B cell (primary cell): ENCODE results near the gene ADGRV1. TPM values are rescaled to one million over a fixed set of nuclear protein-coding genes. Genes with fewer than 3 reads are reported as not detected.

Experiments used
- ATAC-seq: fragments of 200-7000 bp; cut with Tn5 transposase; one replicate; pipeline ENCODE4 v1.10.0; 2021; ENCODE audit warnings: low read depth, mild to moderate bottlenecking, moderate number of reproducible peaks, moderate library complexity
- CTCF ChIA-PET: fragments of 350-600 bp; sonication (Branson Sonifier 250); formaldehyde crosslinking; loops from one replicate; lab custom pipeline; 2021; ENCODE audit warnings: antibody characterized with exemption, inconsistent platforms; lab: Charles Lee
- POLR2A ChIA-PET: fragments of 350-600 bp; sonication (Branson Sonifier 250); formaldehyde crosslinking; loops from one replicate; lab custom pipeline; 2021; ENCODE audit warnings: antibody characterized with exemption; lab: Charles Lee
- DNase-seq: peaks from one replicate; pipeline ENCODE4 v3.0.0; 2013
- H2AFZ ChIP-seq: 2 replicates; pipeline ENCODE4 v1.6.1; 2012; ENCODE audit warnings: mild to moderate bottlenecking, low read depth, low read length; ENCODE audit not compliant: insufficient read depth, poor library complexity, severe bottlenecking
- H3K27ac ChIP-seq, 2 donors: 1 replicate in 1 of 2; 2 replicates in 1 of 2; pipeline ENCODE4 v1.5.1; 2012 to 2013; ENCODE audit warnings: low read length in 2 of 2, mild to moderate bottlenecking in 2 of 2, moderate library complexity in 1 of 2
- H3K27me3 ChIP-seq, 4 experiments: fragments of 200-600 bp in 1 of 4; sonication (generic) in 1 of 4; replicated peaks in 1 of 4; 1 replicate in 2 of 4; 2 replicates in 2 of 4; pipeline versions ENCODE4 v1.6.1 to v1.7.0; 2013 to 2016; ENCODE audit warnings: low read length in 3 of 4, mild to moderate bottlenecking in 2 of 4, mixed read lengths in 1 of 4, moderate library complexity in 1 of 4; ENCODE audit not compliant: insufficient read depth in 4 of 4, control insufficient read depth in 3 of 4; ENCODE audit errors: control extremely low read depth in 1 of 4
- H3K36me3 ChIP-seq, 2 experiments: replicated peaks in 1 of 2; 1 replicate in 1 of 2; 2 replicates in 1 of 2; pipeline versions ENCODE4 v1.6.1 to v1.7.1; 2013; ENCODE audit warnings: low read length in 1 of 2; ENCODE audit not compliant: insufficient read depth in 2 of 2, control insufficient read depth in 1 of 2; ENCODE audit errors: control extremely low read depth in 1 of 2, extremely low read depth in 1 of 2
- H3K4me1 ChIP-seq, 2 donors: fragments of 200-600 bp in 1 of 2; sonication (generic) in 1 of 2; 1 replicate in 1 of 2; 2 replicates in 1 of 2; pipeline versions ENCODE4 v1.5.1 to v1.6.1; 2013 to 2017; ENCODE audit warnings: low read length in 2 of 2; ENCODE audit not compliant: control insufficient read depth in 2 of 2, insufficient read depth in 2 of 2
- H3K4me2 ChIP-seq: replicated peaks from 2 replicates; pipeline ENCODE3; 2012; ENCODE audit warnings: mild to moderate bottlenecking, low read depth, low read length; ENCODE audit not compliant: poor library complexity, severe bottlenecking
- H3K4me3 ChIP-seq, 5 experiments: fragments of 200-600 bp in 1 of 5; sonication (generic) in 1 of 5; 1 replicate in 3 of 5; 2 replicates in 2 of 5; pipeline versions ENCODE4 v1.5.1 to v1.7.0; 2011 to 2016; ENCODE audit warnings: low read length in 4 of 5, mild to moderate bottlenecking in 4 of 5, low read depth in 2 of 5, control low read depth in 1 of 5, moderate library complexity in 1 of 5; ENCODE audit not compliant: insufficient read depth in 1 of 5; ENCODE audit errors: control extremely low read depth in 1 of 5, extremely low read depth in 1 of 5
- H3K79me2 ChIP-seq: fragments of 200-600 bp; sonication (generic); one replicate; pipeline ENCODE4 v1.6.0; 2016; ENCODE audit warnings: low read length; ENCODE audit not compliant: control insufficient read depth, insufficient read depth
- H3K9ac ChIP-seq: fragments of 200-600 bp; sonication (generic); 2 replicates; pipeline ENCODE4 v1.6.1; 2017; ENCODE audit warnings: mild to moderate bottlenecking, low read length, moderate library complexity
- H3K9me3 ChIP-seq, 3 donors: one replicate each; pipeline versions ENCODE4 v1.6.1 to v1.7.1; 2013; ENCODE audit warnings: low read length in 2 of 3; ENCODE audit not compliant: control insufficient read depth in 2 of 3, insufficient read depth in 1 of 3; ENCODE audit errors: control extremely low read depth in 1 of 3
- H4K20me1 ChIP-seq: 2 replicates; pipeline ENCODE4 v1.6.0; 2012; ENCODE audit warnings: mild to moderate bottlenecking, low read length; ENCODE audit not compliant: insufficient read depth, control insufficient read depth, poor library complexity, severe bottlenecking
- H3K27ac Mint-ChIP-seq: one replicate; pipeline ENCODE4 v1.8.0; 2021; ENCODE audit warnings: mixed read lengths
- H3K27me3 Mint-ChIP-seq: one replicate; pipeline ENCODE4 v1.8.0; 2021; ENCODE audit warnings: mixed read lengths
- H3K4me1 Mint-ChIP-seq: one replicate; pipeline ENCODE4 v1.8.0; 2021; ENCODE audit warnings: mixed read lengths
- H3K4me3 Mint-ChIP-seq: one replicate; pipeline ENCODE4 v1.8.0; 2021; ENCODE audit warnings: mixed read lengths
- H3K9me3 Mint-ChIP-seq: one replicate; pipeline ENCODE4 v1.8.0; 2022; ENCODE audit warnings: mixed read lengths; ENCODE audit not compliant: insufficient read depth
- CTCF ChIP-seq: fragments of 200-600 bp; IDR thresholded peaks from one replicate; pipeline ENCODE4 v1.8.0; 2022; ENCODE audit warnings: antibody characterized with exemption, mild to moderate bottlenecking
- EZH2 ChIP-seq: IDR thresholded peaks from 2 replicates; pipeline ENCODE4 v1.6.1; 2012; ENCODE audit warnings: borderline replicate concordance, low read depth, mild to moderate bottlenecking, moderate library complexity, low read length; ENCODE audit not compliant: insufficient read depth, poor library complexity, severe bottlenecking
- WGBS: methylation state at CpG from one replicate; pipeline ENCODE4 v1.1.5; 2013; ENCODE audit warnings: missing lambda C conversion rate; ENCODE audit not compliant: insufficient coverage; 5-methylcytosine and 5-hydroxymethylcytosine counted together
- intact Hi-C: fragments of 100-400 bp; cut with micrococcal nuclease; formaldehyde crosslinking; loops from one replicate; pipeline ENCODE4 v1.10.0; 2022
- polyA plus RNA-seq: library from polyadenylated mRNA; depleted of rRNA; stranded (reverse); fragments of >200 nt; gene quantifications from 2 replicates; pipeline ENCODE4 v1.2.3, GENCODE V29; 2012
- total RNA-seq, 2 donors: library from RNA; stranded (reverse); fragments of 120-200 nt in 1 of 2; gene quantifications; 1 replicate in 1 of 2; 2 replicates in 1 of 2; pipeline versions ENCODE4 v1.2.3 to v1.2.4, GENCODE V29; 2013 to 2022

ADGRV1 gene
- total and polyA plus RNA-seq, 2 donors (not counting 1 experiment from before 2014, with no cell fraction given) = 0.07 TPM; not detected in 1

GRCh38 chr5:91027405-91028139 lies 469.0 kb downstream of the ADGRV1 start:
- TF ChIP-seq EZH2 (no peak), CTCF (no peak)
- ChIA-PET POLR2A (no interaction called here), CTCF (no interaction called here)
- Histone ChIP-seq H4K20me1 (no peaks in the 10 kb centered on the region), H3K9ac (no peak overlapping the region), H3K36me3 (no peaks in the 10 kb centered on the region), H3K27ac (no peak overlapping the region), H3K27me3 (no peaks in the 10 kb centered on the region), H3K4me3 (no peak overlapping the region), H3K9me3 (no peaks in the 10 kb centered on the region), H3K4me2 (no peak overlapping the region), H3K79me2 (no peaks in the 10 kb centered on the region), H2AFZ (no peak overlapping the region), H3K4me1 (no peaks in the 10 kb centered on the region)
- no peak for ATAC-seq
- Mint-ChIP-seq H3K27ac (no peak overlapping the region), H3K4me3 (no peak overlapping the region), H3K27me3 (peaks cover 3% of the 10 kb centered on the region), H3K4me1 (no peaks in the 10 kb centered on the region), H3K9me3 (no peaks in the 10 kb centered on the region)
- intact Hi-C loops = no loop called here
- WGBS = 100% methylated on average over 1 of the region's 1 CpG
- DNase-seq = no peak

- Mint-ChIP-seq H3K4me1 (no peaks in the 10 kb centered on the region), H3K9me3 (no peaks in the 10 kb centered on the region), H3K27me3 (no peaks in the 10 kb centered on the region), H3K27ac (no peak overlapping the region), H3K4me3 (no peak overlapping the region)
- Histone ChIP-seq H3K9ac (no peak overlapping the region), H3K36me3 (no peaks in the 10 kb centered on the region), H3K4me1 (no peaks in the 10 kb centered on the region), H3K27me3 (no peaks in the 10 kb centered on the region), H3K4me2 (no peak overlapping the region), H3K4me3 (no peak overlapping the region), H3K27ac (no peak overlapping the region), H3K79me2 (no peaks in the 10 kb centered on the region), H4K20me1 (no peaks in the 10 kb centered on the region), H2AFZ (no peak overlapping the region), H3K9me3 (no peaks in the 10 kb centered on the region)
- DNase-seq = no peak
- ChIA-PET CTCF (no interaction called here), POLR2A (no interaction called here)
- WGBS = 100% methylated on average over 2 of the region's 2 CpGs
- TF ChIP-seq CTCF (no peak), EZH2 (no peak)
- no peak for ATAC-seq
- intact Hi-C loops = no loop called here
These were observed 469.9 kb downstream of the ADGRV1 start for GRCh38 chr5:91028499-91028956.
